Smooth muscle cell (in vitro differentiated cells): ENCODE results near the gene ZBTB37. TPM values are rescaled to one million over a fixed set of nuclear protein-coding genes. Genes with fewer than 3 reads are reported as not detected.
A peak's percentile ranks its signal among the peaks of the same experiment; 100 is the strongest.

ENCODE experiments used
- DNase-seq: peaks from one replicate; lab custom pipeline; 2025; ENCODE audit not compliant: unreplicated experiment; lab: John Stamatoyannopoulos, UW
- H2AFZ ChIP-seq: fragments of 200-600 bp; sonication (generic); 2 replicates; pipeline ENCODE4 v1.6.0; 2016; ENCODE audit warnings: antibody characterized with exemption, low read depth, mild to moderate bottlenecking
- H3F3A ChIP-seq: fragments of 200-600 bp; sonication (generic); 2 replicates; pipeline ENCODE4 v1.6.0; 2017; ENCODE audit warnings: antibody characterized with exemption, low read depth
- H3K27ac ChIP-seq: fragments of 200-600 bp; sonication (generic); 2 replicates; pipeline ENCODE4 v1.5.1; 2016; ENCODE audit warnings: low read depth, mild to moderate bottlenecking
- H3K27me3 ChIP-seq: fragments of 200-600 bp; sonication (generic); 2 replicates; pipeline ENCODE4 v1.6.1; 2016; ENCODE audit warnings: low read depth, mild to moderate bottlenecking
- H3K36me3 ChIP-seq: fragments of 200-600 bp; sonication (generic); 2 replicates; pipeline ENCODE4 v1.5.1; 2016; ENCODE audit warnings: low read depth
- H3K4me1 ChIP-seq: fragments of 200-600 bp; sonication (generic); 2 replicates; pipeline ENCODE4 v1.5.1; 2016; ENCODE audit warnings: low read depth
- H3K4me2 ChIP-seq: fragments of 200-600 bp; sonication (generic); 2 replicates; pipeline ENCODE4 v1.6.0; 2016; ENCODE audit warnings: mild to moderate bottlenecking
- H3K4me3 ChIP-seq: fragments of 200-600 bp; sonication (generic); 2 replicates; pipeline ENCODE4 v1.5.1; 2016; ENCODE audit warnings: mild to moderate bottlenecking
- H3K79me2 ChIP-seq: fragments of 200-600 bp; sonication (generic); 2 replicates; pipeline ENCODE4 v1.6.0; 2016; ENCODE audit warnings: low read depth, mild to moderate bottlenecking
- H3K9ac ChIP-seq: fragments of 200-600 bp; sonication (generic); 2 replicates; pipeline ENCODE4 v1.6.0; 2016; ENCODE audit warnings: low read depth
- H3K9me3 ChIP-seq: fragments of 200-600 bp; sonication (generic); replicated peaks from 2 replicates; pipeline ENCODE4 v1.5.1; 2016; ENCODE audit warnings: low read depth
- H4K20me1 ChIP-seq: fragments of 200-600 bp; sonication (generic); 2 replicates; pipeline ENCODE4 v1.6.0; 2016; ENCODE audit warnings: low read depth
- CTCF ChIP-seq: fragments of 200-600 bp; sonication (generic); IDR thresholded peaks from 2 replicates; pipeline ENCODE4 v1.5.1; 2017; ENCODE audit warnings: borderline replicate concordance, mild to moderate bottlenecking, antibody characterized with exemption; ENCODE audit not compliant: insufficient read depth, poor library complexity, severe bottlenecking
- WGBS: methylation state at CpG from one replicate; pipeline ENCODE4 v1.1.7; 2016; ENCODE audit warnings: low lambda C conversion rate; 5-methylcytosine and 5-hydroxymethylcytosine counted together
- polyA plus RNA-seq: library from polyadenylated mRNA; unstranded; fragments of >200 nt; fragmentation: Nextera tagmentation; extraction: Ambion mirVana; gene quantifications from 2 replicates; pipeline ENCODE4 v1.2.1, GENCODE V29; 2016
- total RNA-seq: library from RNA; depleted of rRNA; stranded (reverse); fragments of >200 nt; gene quantifications from 2 replicates; pipeline ENCODE4 v1.2.3, GENCODE V29; 2014

ZBTB37 gene
- total and polyA plus RNA-seq, 2 experiments from 2014 or later, result 0.77 to 6.6 TPM

GRCh38 chr1:173852105-173852504 lies 16.1 kb upstream of the ZBTB37 start:
- no peak overlapping the region for H2AFZ ChIP-seq
- H3K79me2 ChIP-seq, result no peaks in the 10 kb centered on the region
- 52% methylated on average over 4 of the region's 4 CpGs for WGBS
- peak overlapping the region; percentile 63 for H3K27ac ChIP-seq
- H3K9ac ChIP-seq, result no peak overlapping the region
- no peaks in the 10 kb centered on the region for H3K4me1 ChIP-seq
- H3F3A ChIP-seq, result peaks cover 7% of the 10 kb centered on the region
- no peaks in the 10 kb centered on the region for H3K27me3 ChIP-seq
- peak overlapping the region; percentile 38 for H3K4me2 ChIP-seq
- H4K20me1 ChIP-seq, result no peaks in the 10 kb centered on the region
- no peak for DNase-seq
- no peaks in the 10 kb centered on the region for H3K9me3 ChIP-seq
- no peak for TF ChIP-seq CTCF
- no peaks in the 10 kb centered on the region for H3K36me3 ChIP-seq
- no peak overlapping the region for H3K4me3 ChIP-seq

- TF ChIP-seq CTCF, result no peak
- H4K20me1 ChIP-seq, result no peaks in the 10 kb centered on the region
- no peaks in the 10 kb centered on the region for H3K27me3 ChIP-seq
- H3K4me3 ChIP-seq, result no peak overlapping the region
- H3K9me3 ChIP-seq, result no peaks in the 10 kb centered on the region
- no peaks in the 10 kb centered on the region for H3K4me1 ChIP-seq
- no peak for DNase-seq
- H2AFZ ChIP-seq, result no peak overlapping the region
- H3K9ac ChIP-seq, result no peak overlapping the region
- H3K4me2 ChIP-seq, result peak overlapping the region; percentile 44
- 7% methylated on average over 5 of the region's 5 CpGs for WGBS
- H3K79me2 ChIP-seq, result no peaks in the 10 kb centered on the region
- H3F3A ChIP-seq, result peaks cover 10% of the 10 kb centered on the region
- peak overlapping the region; percentile 63 for H3K27ac ChIP-seq
- no peaks in the 10 kb centered on the region for H3K36me3 ChIP-seq
Measured at GRCh38 chr1:173853074-173853473, 15.1 kb upstream of the ZBTB37 start.

- TF ChIP-seq CTCF, result no peak
- peak overlapping the region; percentile 48 for H3K27ac ChIP-seq
- peaks cover 10% of the 10 kb centered on the region for H3F3A ChIP-seq
- H3K36me3 ChIP-seq, result peaks cover 5% of the 10 kb centered on the region
- H3K9me3 ChIP-seq, result no peaks in the 10 kb centered on the region
- H3K9ac ChIP-seq, result no peak overlapping the region
- no peaks in the 10 kb centered on the region for H3K27me3 ChIP-seq
- no peak overlapping the region for H3K4me2 ChIP-seq
- 69% methylated on average over 1 of the region's 1 CpG for WGBS
- no peak overlapping the region for H3K4me3 ChIP-seq
- no peaks in the 10 kb centered on the region for H4K20me1 ChIP-seq
- no peaks in the 10 kb centered on the region for H3K79me2 ChIP-seq
- no peaks in the 10 kb centered on the region for H3K4me1 ChIP-seq
- no peak for DNase-seq
- H2AFZ ChIP-seq, result no peak overlapping the region
Measured at GRCh38 chr1:173856014-173856413, 12.2 kb upstream of the ZBTB37 start.

GRCh38 chr1:173856903-173857302 lies 11.3 kb upstream of the ZBTB37 start:
- no peak for TF ChIP-seq CTCF
- Histone ChIP-seq H3K9ac (no peak overlapping the region), H3K9me3 (no peaks in the 10 kb centered on the region), H3K27ac (peak overlapping the region; percentile 45), H2AFZ (no peak overlapping the region), H4K20me1 (no peaks in the 10 kb centered on the region), H3K36me3 (peaks cover 5% of the 10 kb centered on the region), H3K4me1 (no peaks in the 10 kb centered on the region), H3F3A (peaks cover 11% of the 10 kb centered on the region), H3K27me3 (no peaks in the 10 kb centered on the region), H3K4me3 (no peak overlapping the region), H3K4me2 (no peak overlapping the region), H3K79me2 (no peaks in the 10 kb centered on the region)
- no peak for DNase-seq
- 93% methylated on average over 2 of the region's 2 CpGs for WGBS
